Activated T-cell treated with anti-CD3 and anti-CD28 coated beads, Interleukin-2, amount 50 U/mL, for 24 hours (primary cell): ENCODE data around the gene RPS6KB1.
"Not testable (repeated sequence)": the region's sequence is repeated elsewhere in the genome, so short reads cannot be mapped to it uniquely, and the experiment has no call there.

Source experiments
- DNase-seq: peaks from one replicate; pipeline ENCODE4 v3.0.0-alpha.2; 2020
- H3K27ac Mint-ChIP-seq: 2 replicates; pipeline ENCODE4 v1.8.0; 2020; ENCODE audit warnings: mild to moderate bottlenecking, mixed read lengths
- H3K27me3 Mint-ChIP-seq: 2 replicates; pipeline ENCODE4 v1.8.0; 2020; ENCODE audit warnings: mixed read lengths
- H3K36me3 Mint-ChIP-seq: 2 replicates; pipeline ENCODE4 v1.8.0; 2020; ENCODE audit warnings: low read depth, mixed read lengths
- H3K4me1 Mint-ChIP-seq: 2 replicates; pipeline ENCODE4 v1.8.0; 2020; ENCODE audit warnings: low read depth, mixed read lengths
- H3K4me3 Mint-ChIP-seq: 2 replicates; pipeline ENCODE4 v1.8.0; 2020; ENCODE audit warnings: mild to moderate bottlenecking, moderate library complexity, mixed read lengths
- H3K9me3 Mint-ChIP-seq: 2 replicates; pipeline ENCODE4 v1.8.0; 2020; ENCODE audit warnings: mixed read lengths

Gene RPS6KB1

DNA sequence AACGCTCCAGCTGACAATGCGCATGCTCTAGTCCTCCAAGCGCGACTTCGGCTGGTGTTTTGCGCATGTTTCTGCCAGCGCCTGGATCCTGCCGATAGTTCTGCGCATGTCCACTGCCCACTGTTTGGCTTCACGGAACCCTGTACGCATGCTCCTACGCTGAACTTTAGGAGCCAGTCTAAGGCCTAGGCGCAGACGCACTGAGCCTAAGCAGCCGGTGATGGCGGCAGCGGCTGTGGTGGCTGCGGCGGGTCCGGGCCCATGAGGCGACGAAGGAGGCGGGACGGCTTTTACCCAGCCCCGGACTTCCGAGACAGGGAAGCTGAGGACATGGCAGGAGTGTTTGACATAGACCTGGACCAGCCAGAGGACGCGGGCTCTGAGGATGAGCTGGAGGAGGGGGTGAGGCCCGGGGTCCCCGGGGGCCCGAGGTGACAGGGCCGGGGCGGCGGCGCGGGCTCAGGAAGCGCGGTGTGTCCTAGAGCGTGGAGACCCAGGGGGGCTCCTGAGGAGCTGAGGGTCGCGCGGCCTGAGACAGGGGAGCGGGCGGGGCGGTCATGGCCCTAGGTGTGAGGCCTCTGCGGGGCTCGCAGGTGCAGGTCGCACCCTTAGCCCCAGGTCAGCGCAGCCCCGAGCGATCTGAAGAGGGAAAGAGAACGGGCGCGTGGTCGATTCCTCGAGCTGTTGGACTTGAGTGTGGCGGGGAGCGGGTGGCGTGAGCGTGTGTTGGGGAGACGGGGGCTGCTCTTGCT, at the start of gene RPS6KB1, which contains the start of gene TUBD1:
TSS of gene RPS6KB1 (plus strand) at position 198 of the 752 bp plus-strand sequence. CDS start at position 262, 64 bp downstream.
TSS of gene TUBD1 (minus strand) at position 20 of the 752 bp plus-strand sequence. CDS start 1,941 bp downstream, outside the sequence.
- peaks cover 60% of the 10 kb centered on the region for H3K4me1 Mint-ChIP-seq

DNA sequence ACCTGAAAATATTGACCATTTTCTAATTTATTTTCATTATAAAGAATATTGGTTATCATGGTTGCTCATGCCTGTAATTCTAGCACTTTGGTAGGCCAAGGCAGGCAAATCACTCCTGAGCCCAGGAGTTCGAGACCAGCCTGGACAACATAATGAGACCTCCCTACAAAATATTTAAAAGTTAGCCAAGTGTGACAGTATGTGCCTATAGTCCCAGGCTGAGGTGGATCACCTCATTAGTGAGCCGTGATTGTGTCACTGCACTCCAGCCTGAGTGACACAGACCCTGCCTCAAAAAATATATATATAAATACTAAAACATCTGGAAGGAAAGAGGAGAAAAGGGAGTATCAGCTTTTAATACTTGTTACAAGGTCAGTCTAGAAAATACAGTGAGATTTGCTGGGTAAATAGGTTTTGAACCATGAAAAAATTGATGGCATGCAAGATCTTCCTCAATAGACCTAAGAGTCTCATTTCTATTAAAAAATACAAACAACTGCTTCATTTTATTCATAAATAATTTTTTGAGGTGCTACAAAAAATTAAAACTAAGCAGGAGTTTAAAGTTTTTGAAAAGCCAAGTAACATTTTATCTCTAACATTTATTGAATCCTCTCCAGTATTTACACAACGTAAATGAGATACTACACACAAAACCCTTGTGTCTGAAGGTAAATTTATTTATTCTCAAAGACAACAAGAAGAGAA, 47.9 kb upstream of the RPS6KB1 start:
- peaks cover 33% of the 10 kb centered on the region for H3K36me3 Mint-ChIP-seq
- peaks cover 80% of the 10 kb centered on the region for H3K4me1 Mint-ChIP-seq
- DNase-seq = no peak
- no peaks in the 10 kb centered on the region for H3K27me3 Mint-ChIP-seq
- peak overlapping the region; percentile 100 for H3K27ac Mint-ChIP-seq
- H3K4me3 Mint-ChIP-seq = peak overlapping the region; percentile 96
- H3K9me3 Mint-ChIP-seq = no peaks in the 10 kb centered on the region

More for the DNA sequence above, at the start of gene RPS6KB1, which contains the start of gene TUBD1:
- no peaks in the 10 kb centered on the region for H3K27me3 Mint-ChIP-seq
- peaks cover 63% of the 10 kb centered on the region for H3K36me3 Mint-ChIP-seq
- H3K27ac Mint-ChIP-seq = peak within 1 kb of the TSS; percentile 100
- peak within 1 kb of the TSS; percentile 99 for H3K4me3 Mint-ChIP-seq
- DNase-seq = peak; percentile 95
- H3K9me3 Mint-ChIP-seq = no peaks in the 10 kb centered on the region

DNA sequence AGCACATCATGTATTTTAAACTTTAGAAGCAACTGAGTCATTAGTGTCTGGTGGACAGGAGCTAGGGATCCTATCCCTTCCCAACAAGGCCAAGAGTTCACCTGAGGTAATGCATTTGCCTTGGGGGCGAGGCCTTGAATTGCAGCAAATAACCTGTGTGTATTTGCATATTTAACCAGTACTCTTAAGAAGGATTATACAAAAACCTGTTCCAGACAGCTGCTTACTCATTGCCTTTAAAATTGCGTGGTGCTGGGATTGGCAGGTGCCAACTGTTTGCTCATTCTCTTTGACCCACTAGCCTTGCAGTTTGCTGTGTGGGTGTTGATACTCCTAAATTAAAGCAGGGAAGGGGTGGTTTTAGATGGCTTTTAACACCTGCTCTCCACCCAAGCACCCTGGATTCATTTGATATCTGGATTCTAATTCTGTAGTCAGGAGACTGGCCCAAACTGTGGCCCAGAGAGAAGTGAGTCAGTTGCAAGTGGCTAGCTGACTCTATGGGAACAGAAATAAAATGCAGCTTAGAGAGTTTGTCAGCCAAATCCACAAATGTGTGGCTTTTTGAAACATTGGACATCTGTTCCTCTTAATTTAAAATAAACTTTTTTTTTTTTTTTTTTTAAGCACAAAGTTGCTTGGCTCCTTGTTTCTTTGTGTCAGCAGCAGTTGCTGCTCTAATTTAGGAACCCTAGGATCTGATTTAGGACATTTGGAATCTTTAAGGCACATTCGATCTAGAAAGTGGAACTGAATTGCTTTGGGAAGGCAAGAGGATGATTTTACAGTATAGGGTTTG, 47.1 kb upstream of the RPS6KB1 start:
- Mint-ChIP-seq H3K4me1 (peaks cover 78% of the 10 kb centered on the region), H3K27me3 (no peaks in the 10 kb centered on the region), H3K36me3 (peaks cover 26% of the 10 kb centered on the region), H3K27ac (peak overlapping the region; percentile 100), H3K9me3 (no peaks in the 10 kb centered on the region), H3K4me3 (peak overlapping the region; percentile 96)
- no peak for DNase-seq

DNA sequence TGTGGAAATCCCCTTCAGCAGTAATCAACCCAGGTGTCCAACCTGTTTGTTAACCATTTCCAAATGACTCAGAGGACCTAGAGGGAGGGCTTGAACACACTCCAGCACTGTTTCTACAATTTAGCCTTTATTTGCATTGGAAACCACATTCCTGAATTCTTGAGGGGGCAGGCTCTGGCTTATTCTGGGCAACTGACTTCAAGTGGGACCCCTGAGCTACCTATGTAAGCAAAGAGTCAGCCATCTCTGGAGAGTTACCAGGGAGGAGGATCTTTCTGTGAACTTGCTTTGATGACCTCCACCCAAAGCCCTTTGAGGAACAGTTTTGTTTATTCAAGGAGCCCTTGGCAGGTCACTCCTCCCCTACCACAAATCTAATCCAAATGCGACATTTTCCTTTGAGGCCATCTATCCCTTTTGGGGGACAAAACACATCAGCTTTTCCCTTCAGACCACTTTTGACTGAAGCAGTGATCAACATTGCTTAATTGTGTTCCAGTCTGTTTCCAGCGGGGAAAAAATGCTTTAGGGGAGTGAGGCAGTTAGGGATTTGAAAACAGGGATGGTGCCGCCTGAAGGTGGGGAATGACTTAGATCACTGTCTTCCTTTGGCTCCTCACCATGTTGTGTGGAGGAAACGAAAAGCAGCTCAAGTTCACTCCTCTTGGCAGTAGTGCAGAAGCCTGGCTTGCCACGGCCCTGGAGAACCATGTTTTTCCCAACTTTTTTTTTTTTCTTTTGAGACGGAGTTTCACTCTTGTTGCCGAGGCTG, 46.3 kb upstream of the RPS6KB1 start:
- H3K4me1 Mint-ChIP-seq = peaks cover 74% of the 10 kb centered on the region
- H3K27ac Mint-ChIP-seq = peak overlapping the region; percentile 100
- peaks cover 18% of the 10 kb centered on the region for H3K36me3 Mint-ChIP-seq
- DNase-seq = no peak
- H3K27me3 Mint-ChIP-seq = no peaks in the 10 kb centered on the region
- H3K9me3 Mint-ChIP-seq = no peaks in the 10 kb centered on the region
- H3K4me3 Mint-ChIP-seq = peak overlapping the region; percentile 96

DNA sequence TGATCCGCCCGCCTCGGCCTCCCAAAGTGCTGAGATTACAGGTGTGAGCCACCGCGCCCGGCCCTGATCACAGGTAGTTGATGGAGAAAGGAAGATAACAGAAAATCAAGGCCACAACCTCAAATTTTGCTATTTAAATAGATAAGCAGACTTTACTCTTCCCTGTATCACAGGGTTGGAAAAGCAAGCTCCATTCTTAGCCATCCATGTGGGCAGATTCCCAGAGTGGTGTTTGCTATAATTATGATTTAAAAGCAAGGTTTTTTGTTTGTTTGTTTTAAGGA, 44.6 kb upstream of the RPS6KB1 start:
- peak overlapping the region; percentile 50 for H3K4me3 Mint-ChIP-seq
- no peak for DNase-seq
- H3K36me3 Mint-ChIP-seq = peaks cover under 1% of the 10 kb centered on the region
- peaks cover 3% of the 10 kb centered on the region for H3K9me3 Mint-ChIP-seq
- H3K27ac Mint-ChIP-seq = peak overlapping the region; percentile 91
- no peaks in the 10 kb centered on the region for H3K27me3 Mint-ChIP-seq
- H3K4me1 Mint-ChIP-seq = peaks cover 78% of the 10 kb centered on the region

DNA sequence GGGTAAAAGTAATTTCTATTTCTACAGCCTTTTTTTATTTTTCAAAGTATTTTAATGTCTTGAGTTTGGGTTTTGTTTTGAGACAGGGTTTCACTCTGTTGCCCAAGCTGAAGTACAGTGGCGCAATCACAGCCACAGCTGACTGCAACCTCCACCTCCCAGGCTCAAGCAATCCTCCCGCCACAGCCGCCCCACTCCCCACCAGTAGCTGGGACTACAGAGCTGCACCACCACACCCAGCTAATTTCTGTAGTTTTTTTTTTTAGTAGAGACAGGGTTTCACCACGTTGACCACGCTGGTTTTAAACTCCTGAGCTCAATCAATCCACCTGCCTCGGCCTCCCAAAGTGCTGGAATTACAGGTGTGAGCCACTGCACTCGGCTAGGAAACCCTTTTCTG, 44.1 kb upstream of the RPS6KB1 start:
- Mint-ChIP-seq H3K36me3 (no peaks in the 10 kb centered on the region), H3K4me1 (peaks cover 77% of the 10 kb centered on the region)
- DNase-seq = no peak

DNA sequence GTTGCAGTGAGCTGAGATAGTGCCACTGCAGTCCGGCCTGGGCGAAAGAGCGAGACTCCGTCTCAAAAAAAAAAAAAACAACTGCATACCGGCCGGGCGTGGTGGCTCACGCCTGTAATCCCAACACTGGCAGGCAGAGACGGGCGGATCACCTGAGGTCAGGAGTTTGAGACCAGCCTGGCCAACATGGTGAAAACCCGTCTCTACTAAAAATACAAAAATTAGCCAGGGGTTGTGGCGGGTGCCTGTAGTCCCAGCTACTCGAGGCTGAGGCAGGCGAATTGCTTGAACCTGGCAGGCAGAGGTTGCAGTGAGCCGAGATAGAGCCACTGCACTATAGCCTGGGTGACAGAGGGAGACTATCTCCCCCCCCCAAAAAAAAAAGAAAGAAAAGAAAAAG, 42.6 kb upstream of the RPS6KB1 start:
- not testable (repeated sequence) for H3K4me3 Mint-ChIP-seq, H3K27me3 Mint-ChIP-seq, DNase-seq, H3K36me3 Mint-ChIP-seq, H3K9me3 Mint-ChIP-seq
- H3K27ac Mint-ChIP-seq = peak overlapping the region; percentile 44
- H3K4me1 Mint-ChIP-seq = peaks cover 63% of the 10 kb centered on the region

More for the DNA sequence above, 44.1 kb upstream of the RPS6KB1 start:
- Mint-ChIP-seq H3K27me3 (no peaks in the 10 kb centered on the region), H3K27ac (peak overlapping the region; percentile 91), H3K4me3 (peak overlapping the region; percentile 50), H3K9me3 (peaks cover 3% of the 10 kb centered on the region)

DNA sequence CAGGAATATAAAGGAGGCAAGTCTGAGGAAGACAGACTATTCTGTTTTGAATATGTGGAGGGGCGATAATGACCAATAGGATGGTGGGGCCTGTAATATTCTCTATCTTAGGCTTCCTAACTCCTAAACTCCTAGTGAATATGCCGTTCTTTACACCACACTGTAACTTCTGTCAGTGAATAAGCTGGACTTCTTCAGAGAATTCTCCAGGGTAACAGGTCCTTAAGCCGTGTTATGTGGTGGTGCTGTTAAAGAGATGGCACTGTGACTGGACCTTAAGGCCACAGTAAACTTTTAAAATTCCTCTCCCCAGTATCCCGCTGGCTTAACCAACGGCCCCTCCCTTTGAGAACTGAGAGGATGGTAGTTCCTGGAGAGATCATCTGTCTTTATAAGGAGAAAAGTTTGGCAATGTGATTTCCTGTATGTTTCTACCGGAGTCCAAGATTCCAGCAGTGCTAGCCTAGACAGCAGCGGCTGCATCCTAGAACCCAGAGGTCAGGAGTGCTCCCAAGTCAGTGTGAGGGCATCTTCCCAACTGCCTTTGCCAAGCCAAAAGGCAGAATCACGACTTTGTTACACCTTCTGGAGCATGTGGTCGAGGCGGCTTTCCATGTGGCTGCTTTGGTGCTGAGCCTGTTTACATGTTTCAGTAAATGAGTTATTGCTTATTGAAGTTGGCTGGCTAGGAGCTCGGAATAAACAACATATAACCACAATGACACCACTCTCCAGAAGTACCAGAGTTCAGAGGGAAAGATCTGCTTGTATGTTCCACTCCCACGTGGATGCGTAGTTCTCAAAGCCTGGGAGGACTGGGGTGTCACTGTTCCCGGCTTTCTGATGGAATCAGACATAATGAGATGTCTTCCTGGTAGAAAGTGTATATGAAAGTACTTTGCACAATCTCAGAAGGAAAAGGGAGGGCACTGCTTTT, 41.2 kb upstream of the RPS6KB1 start:
- DNase-seq = no peak

DNA sequence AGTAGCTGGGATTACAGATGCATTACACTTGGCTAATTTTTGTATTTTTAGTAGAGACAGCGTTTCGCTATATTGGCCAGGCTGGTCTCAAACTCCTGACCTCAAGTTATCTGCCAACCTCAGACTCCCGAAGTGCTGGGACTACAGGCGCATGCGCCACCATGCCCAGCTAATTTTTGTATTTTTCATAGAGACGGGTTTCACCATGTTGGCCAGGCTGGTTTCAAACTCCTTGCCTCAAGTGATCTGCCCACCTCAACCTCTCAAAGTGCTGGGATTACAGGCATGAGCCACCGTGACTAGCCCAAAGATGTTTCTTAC, 40.1 kb upstream of the RPS6KB1 start:
- not testable (repeated sequence) for H3K4me3 Mint-ChIP-seq, H3K9me3 Mint-ChIP-seq, DNase-seq, H3K27me3 Mint-ChIP-seq, H3K36me3 Mint-ChIP-seq
- Mint-ChIP-seq H3K27ac (peak overlapping the region; percentile 78), H3K4me1 (peaks cover 52% of the 10 kb centered on the region)

More for the DNA sequence above, 41.2 kb upstream of the RPS6KB1 start:
- H3K27ac Mint-ChIP-seq = peak overlapping the region; percentile 37
- H3K4me1 Mint-ChIP-seq = peaks cover 53% of the 10 kb centered on the region
- no peaks in the 10 kb centered on the region for H3K27me3 Mint-ChIP-seq
- H3K36me3 Mint-ChIP-seq = no peaks in the 10 kb centered on the region
- H3K4me3 Mint-ChIP-seq = no peak overlapping the region
- H3K9me3 Mint-ChIP-seq = peaks cover 3% of the 10 kb centered on the region

DNA sequence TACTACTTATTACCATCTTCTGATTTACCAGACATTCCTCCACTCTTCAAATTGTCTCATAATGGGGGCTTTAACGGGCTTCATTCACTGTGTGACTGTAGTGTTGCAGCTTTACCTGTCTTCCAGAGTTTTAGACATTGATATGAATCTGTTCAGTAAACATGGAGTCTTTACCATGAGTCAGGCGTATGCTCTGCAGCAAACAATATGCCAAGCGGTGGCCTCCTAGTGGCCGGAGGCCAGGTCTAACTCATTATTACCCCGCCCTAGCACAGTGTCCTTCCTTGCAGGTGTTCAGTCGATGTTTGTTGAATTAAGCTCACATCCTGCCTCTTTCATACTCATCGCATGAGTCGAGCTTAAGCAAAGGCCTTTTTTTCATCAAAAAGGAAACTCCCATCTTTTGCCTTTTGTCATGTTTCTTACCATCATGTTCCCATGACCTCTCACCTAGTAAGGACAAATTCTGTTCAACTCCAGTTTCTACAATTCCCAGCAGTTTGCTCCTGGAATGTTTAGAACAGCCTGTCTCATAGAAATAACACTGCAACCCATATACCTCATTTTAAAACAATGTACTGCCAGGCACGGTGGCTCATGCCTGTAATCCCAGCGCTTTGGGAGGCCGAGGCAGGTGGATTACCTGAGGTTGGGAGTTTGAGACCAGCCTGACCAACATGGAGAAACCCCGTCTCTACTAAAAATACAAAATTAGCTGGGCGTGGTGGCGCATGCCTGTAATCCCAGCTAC, 39.6 kb upstream of the RPS6KB1 start:
- Mint-ChIP-seq H3K27me3 (no peaks in the 10 kb centered on the region), H3K4me1 (peaks cover 51% of the 10 kb centered on the region), H3K4me3 (no peak overlapping the region), H3K9me3 (peaks cover 3% of the 10 kb centered on the region), H3K36me3 (no peaks in the 10 kb centered on the region), H3K27ac (peak overlapping the region; percentile 78)
- DNase-seq = peak; percentile 67

DNA sequence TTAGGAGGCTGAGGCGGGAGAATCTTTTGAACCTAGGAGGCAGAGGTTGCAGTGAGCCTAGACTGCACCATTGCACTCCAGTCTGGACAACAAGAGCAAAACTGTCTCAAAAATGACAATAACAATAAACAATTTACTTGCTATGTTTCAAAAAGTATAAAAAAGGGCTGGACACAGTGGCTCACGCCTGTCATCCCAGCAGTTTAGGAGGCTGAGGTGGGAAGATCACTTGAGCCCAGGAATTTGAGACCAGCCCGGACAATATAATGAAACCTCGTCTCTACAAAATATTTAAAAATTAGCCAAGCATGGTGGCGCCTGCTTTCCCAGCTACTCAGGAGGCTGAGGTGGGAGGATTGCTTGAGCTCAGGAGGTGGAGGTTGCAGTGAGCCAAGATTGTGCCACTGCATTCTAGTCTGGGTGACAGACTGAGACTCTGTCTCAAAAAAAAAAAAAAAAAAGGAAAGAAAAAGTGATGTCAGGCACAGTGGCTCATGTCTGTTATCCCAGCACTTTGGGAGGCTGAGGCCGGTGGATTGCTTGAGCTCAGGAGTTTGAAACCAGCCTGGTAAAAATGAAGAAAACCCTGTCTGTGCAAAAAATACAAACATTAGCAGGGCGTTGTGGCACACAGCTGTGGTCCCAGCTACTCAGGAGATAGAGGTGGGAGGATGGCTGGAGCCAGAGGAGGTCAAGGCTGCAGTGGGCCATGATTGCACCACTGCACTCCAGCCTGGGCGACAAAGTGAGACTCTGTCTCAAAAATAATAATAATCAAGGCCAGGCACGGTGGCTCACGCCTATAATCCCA, 38.8 kb upstream of the RPS6KB1 start:
- Mint-ChIP-seq H3K27ac (peak overlapping the region; percentile 78), H3K4me1 (peaks cover 51% of the 10 kb centered on the region)
- not testable (repeated sequence) for H3K36me3 Mint-ChIP-seq, H3K9me3 Mint-ChIP-seq, H3K4me3 Mint-ChIP-seq, DNase-seq, H3K27me3 Mint-ChIP-seq
